Activated T-cell treated with anti-CD3 and anti-CD28 coated beads, Interleukin-2, amount 50 U/mL, for 48 hours (primary cell): Measurements from ENCODE around the gene MOSPD2.

Experiments
- DNase-seq, 2 experiments: peaks; one replicate each; pipeline ENCODE4 v3.0.0-alpha.2; 2020

The MOSPD2 gene

DNA sequence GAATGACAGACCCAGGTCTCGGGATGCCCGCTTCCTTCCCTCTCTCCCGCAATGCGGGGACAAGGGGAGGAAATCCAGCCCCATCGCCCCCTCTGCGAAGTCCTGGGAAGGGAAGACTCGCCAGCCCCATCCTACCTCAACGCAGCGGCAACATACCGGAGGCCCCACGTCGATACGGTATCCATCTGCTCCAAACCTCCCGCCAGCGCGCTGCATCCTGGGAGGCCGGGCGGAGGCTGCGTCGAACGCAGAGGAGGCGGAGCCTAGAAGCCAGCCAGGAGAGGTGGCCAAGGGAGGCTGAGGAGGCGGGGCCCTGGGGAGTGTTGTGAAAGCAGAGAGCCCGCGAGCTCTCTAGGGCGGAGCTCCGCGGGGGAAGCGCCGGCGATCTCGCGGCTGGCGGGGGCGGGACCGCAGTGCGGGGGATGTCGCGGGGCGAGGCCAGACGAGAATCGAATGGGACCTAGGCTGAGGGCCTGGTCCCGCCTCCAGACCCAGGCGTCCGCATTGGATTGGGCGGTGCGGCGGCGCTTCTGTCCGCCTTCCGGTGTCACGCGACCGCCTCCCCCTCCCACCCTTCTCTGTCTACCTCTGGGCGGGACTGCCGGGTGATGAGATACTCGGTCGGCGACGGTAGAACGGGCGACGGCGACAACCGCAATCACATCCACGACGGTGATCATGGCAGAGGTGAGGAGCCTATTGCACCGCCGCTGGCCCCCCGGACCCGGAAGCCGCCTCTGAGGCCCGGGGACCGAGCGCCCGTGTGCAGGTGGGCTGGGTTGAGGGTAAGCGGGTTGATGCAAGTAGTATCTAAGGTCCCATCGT is at the start of gene MOSPD2, which contains the start of gene FANCB:
Gene MOSPD2, plus strand, starts transcription at position 571 of the 825 bp plus-strand sequence. Its CDS starts 108 bp downstream, at position 679.
Gene FANCB, minus strand, starts transcription at position 219 of the 825 bp plus-strand sequence. CDS start 7,559 bp downstream, outside the sequence.
- peak; percentile 92 to 94 for DNase-seq

DNA sequence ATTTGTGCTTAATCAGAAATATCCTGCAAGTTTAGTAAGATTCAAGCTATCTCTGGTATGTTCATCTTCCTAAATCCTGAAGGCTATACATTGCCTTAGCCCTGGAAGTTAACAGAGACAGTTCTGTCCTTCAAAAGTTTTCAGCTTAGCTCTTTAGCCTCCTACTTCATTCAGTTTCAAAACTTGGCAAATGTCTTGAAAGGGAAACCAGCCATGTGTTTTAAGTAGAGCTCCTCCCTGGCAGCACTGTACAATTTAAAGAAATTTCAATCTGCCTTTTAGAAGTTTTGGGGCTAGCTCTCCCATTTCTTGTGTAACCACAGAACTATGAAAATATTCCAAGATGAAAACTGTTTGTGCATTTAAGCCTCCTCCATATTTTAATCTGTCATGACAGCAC is 47.4 kb upstream of the MOSPD2 start:
- DNase-seq, result no peak

DNA sequence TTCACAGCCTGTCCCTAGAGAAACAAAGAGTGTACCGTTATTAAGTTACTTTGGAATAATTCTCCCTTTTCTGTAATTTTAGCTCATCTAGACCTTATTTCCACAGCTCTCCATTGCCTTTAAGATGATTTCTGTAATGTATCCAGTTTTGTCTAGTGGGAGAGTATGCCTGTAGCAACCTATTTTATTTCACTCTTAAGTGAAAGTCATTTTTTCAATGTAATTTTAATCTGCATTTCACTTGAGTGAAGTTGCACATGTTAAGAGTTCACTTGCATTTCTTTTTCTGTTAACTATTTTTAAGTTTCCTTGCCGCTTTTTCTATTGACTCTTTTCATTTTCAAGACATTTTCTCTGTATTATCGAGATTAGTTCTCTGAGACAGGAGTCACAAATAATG is 46.9 kb upstream of the MOSPD2 start:
- DNase-seq, result no peak

- DNase-seq, result no peak
Observed at GRCh38 chrX:14829643-14830042, 43.6 kb upstream of the MOSPD2 start.

- DNase-seq, result no peak
Observed at GRCh38 chrX:14832151-14832550, 41.1 kb upstream of the MOSPD2 start.

GRCh38 chrX:14832586-14832985 is 40.6 kb upstream of the MOSPD2 start:
- DNase-seq, result no peak

DNA sequence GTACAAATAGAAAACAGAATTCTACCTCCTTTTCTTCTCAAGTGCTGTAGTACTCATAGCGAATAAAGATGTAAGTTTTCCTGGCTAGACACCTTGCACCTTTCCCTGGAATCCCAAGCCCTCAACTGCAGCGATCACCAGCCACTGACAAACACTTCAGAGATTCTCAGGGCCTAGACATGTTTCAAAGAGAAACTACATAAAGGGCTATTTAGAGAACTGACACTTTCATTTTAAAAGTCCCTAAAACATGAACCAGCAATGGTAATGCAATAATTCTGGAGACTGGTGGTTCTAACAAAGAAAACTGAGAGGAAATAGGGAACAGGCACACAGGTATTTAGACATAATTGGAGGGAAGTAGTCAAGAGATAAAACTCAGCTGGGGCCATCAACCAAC is 36.1 kb upstream of the MOSPD2 start:
- DNase-seq, result no peak

- DNase-seq, result no peak
Observed at GRCh38 chrX:14843666-14844065, 29.6 kb upstream of the MOSPD2 start.

GRCh38 chrX:14851526-14851925 is 21.7 kb upstream of the MOSPD2 start:
- DNase-seq, result no peak

- no peak for DNase-seq
Observed at GRCh38 chrX:14864631-14865030, 8.6 kb upstream of the MOSPD2 start.

DNA sequence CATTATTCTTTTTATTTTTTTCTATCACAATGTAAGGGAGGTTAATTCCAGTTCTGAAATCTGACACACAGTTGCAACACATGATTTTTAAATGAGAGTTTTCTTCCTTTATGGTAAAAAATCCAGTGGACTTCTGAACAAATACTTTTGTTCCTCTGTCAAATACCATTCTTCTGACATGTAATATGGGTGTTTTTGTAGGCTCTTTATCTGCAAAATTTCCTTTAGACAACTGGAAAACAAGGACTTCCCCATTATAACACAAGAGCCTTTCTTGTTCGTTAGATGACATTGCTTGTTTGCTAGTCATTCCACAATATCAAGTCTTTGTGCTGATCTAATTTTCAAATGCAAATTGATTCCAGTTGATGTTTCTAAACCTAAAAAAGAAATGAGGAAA is 8.0 kb upstream of the MOSPD2 start:
- no peak for DNase-seq

- no peak for DNase-seq
Observed at GRCh38 chrX:14871767-14872166, 1.5 kb upstream of the MOSPD2 start.

- no peak for DNase-seq
Observed at GRCh38 chrX:14872355-14872754, 866 bp upstream of the MOSPD2 start.

GRCh38 chrX:14873676-14874049 is 442 bp downstream of the MOSPD2 start:
- DNase-seq, result no peak

DNA sequence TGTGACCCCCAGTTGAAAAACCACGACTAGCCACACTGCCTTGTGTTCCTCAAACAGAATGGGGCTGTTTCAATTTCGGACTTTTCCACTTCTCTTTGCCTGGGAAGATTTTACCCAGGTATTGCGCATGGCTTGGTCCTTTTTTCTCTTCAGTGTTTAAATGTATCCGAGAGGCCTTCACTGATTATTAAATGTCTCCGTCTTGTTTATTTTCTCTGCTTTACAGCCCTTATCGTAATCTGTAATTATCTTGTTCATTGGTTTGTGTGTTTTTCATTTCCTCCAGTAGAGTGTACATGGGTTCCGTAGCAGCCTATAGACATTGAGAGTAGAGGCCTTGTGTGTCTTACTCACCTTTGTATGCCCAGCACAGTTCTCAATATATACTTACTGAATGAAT is 2.4 kb downstream of the MOSPD2 start:
- DNase-seq, result no peak

DNA sequence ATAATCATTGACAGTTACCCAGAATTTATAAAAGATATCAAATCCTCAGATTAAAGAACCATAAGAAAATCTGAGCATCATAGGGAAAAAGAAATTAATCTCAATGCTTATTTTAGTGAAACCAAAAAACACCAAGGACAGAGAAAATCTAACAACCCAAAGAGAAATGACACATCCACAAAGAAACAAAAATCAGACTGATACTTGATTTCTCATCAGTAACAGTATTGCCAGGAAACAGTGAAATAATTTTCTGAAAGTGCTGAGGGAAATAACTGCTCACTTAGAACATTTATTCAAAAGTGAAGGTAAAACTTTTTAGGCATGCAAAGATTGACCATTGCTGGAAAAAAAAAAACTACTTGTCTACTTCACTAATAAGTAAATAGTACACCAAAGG is 10.6 kb downstream of the MOSPD2 start:
- no peak for DNase-seq

DNA sequence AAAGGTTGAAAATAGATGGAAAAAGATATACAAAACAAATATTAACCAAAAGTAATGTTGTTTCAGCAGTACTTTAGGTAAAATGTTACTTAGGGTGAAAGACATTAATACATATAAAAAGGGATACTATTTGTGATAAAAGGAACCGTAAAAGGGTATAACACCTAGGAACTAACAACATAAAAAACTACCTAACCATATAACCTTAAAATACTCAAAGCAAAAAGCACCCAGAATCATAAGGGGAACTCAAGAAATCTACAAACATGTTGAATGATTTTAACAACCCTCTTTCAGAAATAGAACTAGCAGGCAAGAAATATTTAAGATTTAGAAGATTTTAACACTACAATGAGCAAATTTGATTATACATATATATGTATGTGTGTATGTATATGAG is 11.5 kb downstream of the MOSPD2 start:
- no peak for DNase-seq

- no peak for DNase-seq
Observed at GRCh38 chrX:14886252-14886651, 13.0 kb downstream of the MOSPD2 start.

DNA sequence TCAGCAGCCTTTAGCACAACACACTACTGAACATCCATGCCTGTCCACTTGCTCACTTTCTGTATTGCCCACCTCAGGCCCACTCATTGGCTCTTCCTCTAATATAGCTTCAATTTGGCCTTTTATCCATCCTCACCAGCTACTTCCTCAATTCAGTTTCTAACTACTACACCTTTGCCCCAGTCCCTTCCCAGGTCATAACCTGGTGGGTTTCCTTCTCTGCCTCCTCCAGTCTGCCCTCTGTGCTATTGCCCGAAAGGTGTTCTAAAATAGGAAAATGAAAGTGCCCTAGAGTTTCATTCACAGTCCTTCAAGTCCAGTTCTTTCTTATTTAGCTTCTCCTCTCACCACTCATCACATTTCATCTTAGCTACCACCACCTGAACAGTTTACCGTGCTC is 23.1 kb downstream of the MOSPD2 start:
- DNase-seq, result no peak

DNA sequence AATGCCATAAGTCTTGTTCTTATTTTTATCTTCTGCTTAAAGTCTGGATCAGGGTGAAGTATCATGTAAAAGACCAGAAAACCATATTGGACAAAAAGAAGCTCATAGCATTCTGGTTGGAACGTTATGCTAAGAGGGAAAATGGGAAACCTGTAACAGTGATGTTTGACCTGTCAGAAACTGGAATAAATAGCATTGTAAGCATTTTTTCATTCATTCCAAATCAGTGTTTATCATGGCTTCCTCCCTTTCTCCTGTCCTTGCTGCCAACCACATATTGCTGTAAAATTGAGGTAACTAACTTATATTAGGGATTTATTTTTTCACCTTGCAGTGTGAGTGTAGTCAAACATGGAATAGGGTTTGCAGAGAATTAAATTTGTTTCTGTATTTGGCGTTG is 23.8 kb downstream of the MOSPD2 start:
- no peak for DNase-seq

GRCh38 chrX:14899607-14900006 is 26.4 kb downstream of the MOSPD2 start:
- no peak for DNase-seq

GRCh38 chrX:14902537-14902936 is 29.3 kb downstream of the MOSPD2 start:
- no peak for DNase-seq

DNA sequence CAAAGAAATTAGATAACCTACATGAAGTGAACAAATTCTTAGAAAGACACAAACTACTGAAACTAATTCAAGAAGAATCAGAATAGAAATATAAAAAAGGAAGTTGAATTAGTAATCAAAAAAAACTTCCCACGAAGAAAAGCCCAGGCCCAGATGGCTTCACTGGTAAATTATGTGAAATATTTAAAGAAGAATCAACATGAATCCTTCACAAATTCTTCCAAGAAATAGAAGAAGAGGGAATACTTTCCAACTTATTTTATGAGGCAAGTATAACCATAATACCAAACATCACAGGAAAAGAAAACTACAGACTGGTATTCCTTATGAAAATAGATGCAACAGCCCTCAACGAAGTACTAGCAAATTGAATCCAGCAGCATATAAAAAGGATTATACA is 30.7 kb downstream of the MOSPD2 start:
- DNase-seq, result no peak

DNA sequence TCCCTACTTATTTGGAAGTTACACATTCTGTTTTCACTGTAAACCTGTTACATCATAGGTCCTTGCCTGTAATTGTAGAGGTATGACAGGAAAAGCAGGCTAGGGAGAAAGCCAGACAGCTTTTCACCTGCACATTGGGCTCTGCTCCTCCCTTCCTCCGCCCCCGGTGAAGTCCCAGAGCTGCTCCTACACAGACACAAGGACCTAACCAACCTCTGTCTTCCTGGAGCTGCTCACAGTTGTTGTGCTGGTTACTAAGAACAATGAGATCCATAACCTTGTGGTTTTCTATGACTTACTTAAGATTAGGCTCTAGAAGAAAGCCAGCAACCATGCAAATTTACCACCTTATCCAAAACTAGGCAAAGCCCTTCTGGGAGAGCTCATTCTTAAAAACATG is 40.0 kb downstream of the MOSPD2 start:
- no peak for DNase-seq

DNA sequence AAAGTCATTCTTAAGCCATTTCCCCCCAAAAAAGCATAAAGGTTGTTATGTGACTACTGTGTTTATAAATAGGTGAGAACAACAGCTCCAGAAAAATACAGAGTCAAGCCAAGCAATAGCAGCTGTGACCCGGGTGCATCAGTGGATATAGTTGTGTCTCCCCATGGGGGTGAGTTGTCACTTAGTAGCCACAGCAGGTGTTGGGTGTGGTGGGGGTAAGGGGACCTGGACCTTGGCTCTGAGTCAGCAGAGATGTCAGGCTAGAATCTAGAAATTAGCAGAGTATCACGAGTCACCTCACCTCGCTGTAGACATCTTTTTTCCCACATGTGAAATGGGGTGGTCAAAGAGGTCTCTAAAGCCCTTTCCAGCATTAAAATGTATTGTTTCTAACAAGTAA is 42.4 kb downstream of the MOSPD2 start:
- no peak for DNase-seq
